Measurements from ENCODE around the gene RNF44. TPM values are rescaled to one million over a fixed set of nuclear protein-coding genes. Genes with fewer than 3 reads are reported as not detected.
A peak's percentile ranks its signal among the peaks of the same experiment; 100 is the strongest.

RNF44 gene
- total RNA-seq, 1 donor from 2014 or later, result 322 TPM

GRCh38 chr5:176573564-176574296 lies 36.5 kb upstream of the RNF44 start:
- TF ChIP-seq CTCF (IDR thresholded peaks at IDR 0.05; ENCODE audit: partially characterized antibody, unreplicated experiment), result peak; percentile 85
- Mint-ChIP-seq H3K4me1 (ENCODE audit: low read depth, unreplicated experiment) (peaks cover 4% of the 10 kb centered on the region), H3K27me3 (ENCODE audit: unreplicated experiment) (peaks cover 6% of the 10 kb centered on the region), H3K4me3 (ENCODE audit: unreplicated experiment) (no peak overlapping the region), H3K27ac (ENCODE audit: unreplicated experiment) (no peak overlapping the region), H3K9me3 (ENCODE audit: unreplicated experiment) (no peaks in the 10 kb centered on the region), H3K36me3 (ENCODE audit: unreplicated experiment) (no peaks in the 10 kb centered on the region)
- peak; percentile 89 for DNase-seq

GRCh38 chr5:176570044-176570443 lies 32.8 kb upstream of the RNF44 start:
- Mint-ChIP-seq H3K4me3 (ENCODE audit: unreplicated experiment) (no peak overlapping the region), H3K9me3 (ENCODE audit: unreplicated experiment) (no peaks in the 10 kb centered on the region), H3K27me3 (ENCODE audit: unreplicated experiment) (peaks cover 2% of the 10 kb centered on the region), H3K27ac (ENCODE audit: unreplicated experiment) (no peak overlapping the region), H3K36me3 (ENCODE audit: unreplicated experiment) (no peaks in the 10 kb centered on the region), H3K4me1 (ENCODE audit: low read depth, unreplicated experiment) (no peaks in the 10 kb centered on the region)
- TF ChIP-seq CTCF (IDR thresholded peaks at IDR 0.05; ENCODE audit: partially characterized antibody, unreplicated experiment), result no peak
- no peak for DNase-seq

GRCh38 chr5:176568657-176569056 lies 31.5 kb upstream of the RNF44 start:
- no peaks in the 10 kb centered on the region for H3K36me3 Mint-ChIP-seq (ENCODE audit: unreplicated experiment)
- H3K4me3 Mint-ChIP-seq (ENCODE audit: unreplicated experiment), result no peak overlapping the region
- no peak for TF ChIP-seq CTCF (IDR thresholded peaks at IDR 0.05; ENCODE audit: partially characterized antibody, unreplicated experiment)
- DNase-seq, result no peak
- H3K27me3 Mint-ChIP-seq (ENCODE audit: unreplicated experiment), result peaks cover 2% of the 10 kb centered on the region
- no peaks in the 10 kb centered on the region for H3K9me3 Mint-ChIP-seq (ENCODE audit: unreplicated experiment)
- no peaks in the 10 kb centered on the region for H3K4me1 Mint-ChIP-seq (ENCODE audit: low read depth, unreplicated experiment)
- no peak overlapping the region for H3K27ac Mint-ChIP-seq (ENCODE audit: unreplicated experiment)

GRCh38 chr5:176565760-176566288 lies 28.6 kb upstream of the RNF44 start:
- no peaks in the 10 kb centered on the region for H3K36me3 Mint-ChIP-seq (ENCODE audit: unreplicated experiment)
- no peak for DNase-seq

More at GRCh38 chr5:176565760-176566288, 28.6 kb upstream of the RNF44 start:
- no peak for TF ChIP-seq CTCF (IDR thresholded peaks at IDR 0.05; ENCODE audit: partially characterized antibody, unreplicated experiment)
- no peaks in the 10 kb centered on the region for H3K4me1 Mint-ChIP-seq (ENCODE audit: low read depth, unreplicated experiment)
- peaks cover 2% of the 10 kb centered on the region for H3K27me3 Mint-ChIP-seq (ENCODE audit: unreplicated experiment)
- no peak overlapping the region for H3K4me3 Mint-ChIP-seq (ENCODE audit: unreplicated experiment)
- H3K9me3 Mint-ChIP-seq (ENCODE audit: unreplicated experiment), result no peaks in the 10 kb centered on the region
- H3K27ac Mint-ChIP-seq (ENCODE audit: unreplicated experiment), result no peak overlapping the region

Measured in glutamatergic neuron (in vitro differentiated cells).